SK-N-SH (cell line): ENCODE results near the gene CXCL1. TPM values are rescaled to one million over a fixed set of nuclear protein-coding genes. Genes with fewer than 3 reads are reported as not detected.

Experiments used
- CTCF ChIA-PET: fragments of 300-600, 350-600 bp; formaldehyde crosslinking; extraction: SDS; loops from one replicate; lab custom pipeline; 2021; lab: Yijun Ruan, JAX
- POLR2A ChIA-PET: fragments of 350-600 bp; sonication (Branson Sonifier 250); formaldehyde crosslinking; extraction: SDS; loops from one replicate; lab custom pipeline; 2020; ENCODE audit warnings: antibody characterized with exemption, inconsistent platforms; lab: Yijun Ruan, JAX
- DNase-seq: peaks from one replicate; pipeline ENCODE4 v3.0.0; 2012
- H2AFZ ChIP-seq: fragments of 200-600 bp; sonication (generic); 2 replicates; pipeline ENCODE4 v1.8.1; 2016; ENCODE audit warnings: antibody characterized with exemption, mild to moderate bottlenecking, low read depth
- H3F3A ChIP-seq: fragments of 200-600 bp; sonication (generic); replicated peaks from 2 replicates; pipeline ENCODE3; 2016; ENCODE audit warnings: antibody characterized with exemption, mild to moderate bottlenecking; ENCODE audit not compliant: insufficient read depth
- H3K27ac ChIP-seq, 2 experiments: fragments of 200-500 bp in 1 of 2; fragments of 200-600 bp in 1 of 2; sonication (Bioruptor generic) in 1 of 2; sonication (generic), shearing (Covaris generic) in 1 of 2; 2 replicates each; pipeline versions ENCODE4 v1.5.1 to v1.6.1; 2014 to 2016; ENCODE audit warnings: low read depth in 2 of 2, inconsistent platforms in 1 of 2, low read length in 1 of 2, mild to moderate bottlenecking in 1 of 2, mixed read lengths in 1 of 2
- H3K27me3 ChIP-seq: fragments of 200-600 bp; sonication (generic), shearing (Covaris generic); 2 replicates; pipeline ENCODE4 v1.6.1; 2016; ENCODE audit warnings: mixed run types; ENCODE audit not compliant: insufficient read depth
- H3K36me3 ChIP-seq, 2 experiments: fragments of 200-500 bp in 1 of 2; fragments of 200-600 bp in 1 of 2; sonication (Bioruptor generic) in 1 of 2; sonication (generic) in 1 of 2; replicated peaks in 1 of 2; 2 replicates each; pipeline versions ENCODE3 to v1.5.1; 2014 to 2016; ENCODE audit warnings: low read length in 1 of 2, mild to moderate bottlenecking in 1 of 2; ENCODE audit not compliant: insufficient read depth in 2 of 2, control insufficient read depth in 1 of 2
- H3K4me1 ChIP-seq, 2 experiments: fragments of 200-500 bp in 1 of 2; fragments of 200-600 bp in 1 of 2; sonication (Bioruptor generic) in 1 of 2; sonication (generic), shearing (Covaris generic) in 1 of 2; 2 replicates each; pipeline versions ENCODE4 v1.5.1 to v1.6.1; 2014 to 2016; ENCODE audit warnings: low read depth in 1 of 2, low read length in 1 of 2, mixed run types in 1 of 2; ENCODE audit not compliant: insufficient read depth in 2 of 2, control insufficient read depth in 1 of 2
- H3K4me2 ChIP-seq: fragments of 200-600 bp; sonication (generic), shearing (Covaris generic); 2 replicates; pipeline ENCODE4 v1.6.1; 2017; ENCODE audit warnings: mixed run types
- H3K4me3 ChIP-seq, 2 experiments: fragments of 200-500 bp in 1 of 2; fragments of 200-600 bp in 1 of 2; sonication (Bioruptor generic) in 1 of 2; sonication (generic), shearing (Covaris generic) in 1 of 2; 2 replicates each; pipeline versions ENCODE4 v1.5.1 to v1.8.1; 2014 to 2016; ENCODE audit warnings: low read depth in 2 of 2, inconsistent platforms in 1 of 2, low read length in 1 of 2, mild to moderate bottlenecking in 1 of 2, mixed read lengths in 1 of 2, moderate library complexity in 1 of 2
- H3K79me2 ChIP-seq: fragments of 200-600 bp; sonication (generic); 2 replicates; pipeline ENCODE4 v1.8.1; 2017; ENCODE audit warnings: mild to moderate bottlenecking; ENCODE audit not compliant: insufficient read depth
- H3K9ac ChIP-seq: fragments of 200-600 bp; sonication (generic); 2 replicates; pipeline ENCODE4 v1.6.1; 2017; ENCODE audit warnings: mixed run types
- H3K9me2 ChIP-seq: fragments of 200-600 bp; sonication (generic); 2 replicates; pipeline ENCODE4 v1.6.1; 2017; ENCODE audit warnings: mixed run types
- H3K9me3 ChIP-seq: fragments of 200-600 bp; sonication (generic); 2 replicates; pipeline ENCODE4 v1.6.1; 2017; ENCODE audit warnings: mixed run types, mild to moderate bottlenecking, moderate library complexity
- H4K20me1 ChIP-seq: fragments of 200-600 bp; sonication (generic); 2 replicates; pipeline ENCODE4 v1.6.1; 2017; ENCODE audit warnings: mild to moderate bottlenecking, mixed run types; ENCODE audit not compliant: insufficient read depth
- EP300 ChIP-seq, 2 experiments: IDR thresholded peaks; 2 replicates each; pipeline versions ENCODE4 v1.4.0 to v1.6.1; 2012; ENCODE audit warnings: borderline replicate concordance in 1 of 2, low read depth in 1 of 2, low read length in 1 of 2
- EZH2phosphoT487 ChIP-seq: fragments of 200-600 bp; sonication (generic); IDR thresholded peaks from 2 replicates; pipeline ENCODE4 v1.6.1; 2017; ENCODE audit warnings: low read depth, mixed run types, mild to moderate bottlenecking, antibody characterized with exemption, moderate library complexity, borderline replicate concordance
- FOXJ3 ChIP-seq: sonication (generic); formaldehyde crosslinking; IDR thresholded peaks from 2 replicates; pipeline ENCODE4 v1.5.1; 2020; ENCODE audit warnings: mild to moderate bottlenecking, missing genetic modification reagents
- JUND ChIP-seq: IDR thresholded peaks from 2 replicates; pipeline ENCODE4 v1.4.0; 2012
- MEF2A ChIP-seq: IDR thresholded peaks from 2 replicates; pipeline ENCODE4 v1.4.0; 2012; ENCODE audit warnings: low read depth, borderline replicate concordance
- MXI1 ChIP-seq: IDR thresholded peaks from 2 replicates; pipeline ENCODE4 v1.6.1; 2012; ENCODE audit warnings: mild to moderate bottlenecking, low read depth, low read length, improper control_type of control experiment
- RCOR1 ChIP-seq: fragments of 150-350 bp; IDR thresholded peaks from 2 replicates; pipeline ENCODE4 v1.6.1; 2017; ENCODE audit warnings: antibody characterized with exemption, low read length
- SIN3A ChIP-seq: IDR thresholded peaks from 2 replicates; pipeline ENCODE4 v1.6.1; 2012; ENCODE audit warnings: low read depth, mild to moderate bottlenecking, low read length, moderate library complexity, borderline replicate concordance
- YY1 ChIP-seq: IDR thresholded peaks from 2 replicates; pipeline ENCODE4 v1.4.0; 2012; ENCODE audit warnings: low read depth, mild to moderate bottlenecking
- WGBS: methylation state at CpG from one replicate; pipeline ENCODE4 v1.1.6; 2017; ENCODE audit warnings: low lambda C conversion rate; 5-methylcytosine and 5-hydroxymethylcytosine counted together
- polyA plus RNA-seq, 3 experiments: library from polyadenylated mRNA; depleted of rRNA; stranded (reverse); fragments of >200 nt; gene quantifications; 2 replicates each; pipeline ENCODE4 v1.2.3, GENCODE V29; 2012
- TF ChIP-seq, protein P1 (sequence below): fragments of 150-350 bp; IDR thresholded peaks from 2 replicates; pipeline ENCODE4 v1.6.1; 2017; ENCODE audit warnings: antibody characterized with exemption, low read length, low read depth, borderline replicate concordance
- TF ChIP-seq, protein P2 (sequence below): IDR thresholded peaks from 2 replicates; pipeline ENCODE4 v1.4.0; 2012; ENCODE audit warnings: low read depth

The CXCL1 gene
- 0.06 and 0.12 TPM in 2 replicates for polyA plus RNA-seq (2012; rRNA removed)
- 0.12 and 0.18 TPM in 2 replicates for polyA plus RNA-seq (2012; cell fraction: cytosol; rRNA removed)
- polyA plus RNA-seq (2012; cell fraction: nucleus; rRNA removed), result 0.20 TPM in 1 of 2 replicates, not detected in the other

DNA sequence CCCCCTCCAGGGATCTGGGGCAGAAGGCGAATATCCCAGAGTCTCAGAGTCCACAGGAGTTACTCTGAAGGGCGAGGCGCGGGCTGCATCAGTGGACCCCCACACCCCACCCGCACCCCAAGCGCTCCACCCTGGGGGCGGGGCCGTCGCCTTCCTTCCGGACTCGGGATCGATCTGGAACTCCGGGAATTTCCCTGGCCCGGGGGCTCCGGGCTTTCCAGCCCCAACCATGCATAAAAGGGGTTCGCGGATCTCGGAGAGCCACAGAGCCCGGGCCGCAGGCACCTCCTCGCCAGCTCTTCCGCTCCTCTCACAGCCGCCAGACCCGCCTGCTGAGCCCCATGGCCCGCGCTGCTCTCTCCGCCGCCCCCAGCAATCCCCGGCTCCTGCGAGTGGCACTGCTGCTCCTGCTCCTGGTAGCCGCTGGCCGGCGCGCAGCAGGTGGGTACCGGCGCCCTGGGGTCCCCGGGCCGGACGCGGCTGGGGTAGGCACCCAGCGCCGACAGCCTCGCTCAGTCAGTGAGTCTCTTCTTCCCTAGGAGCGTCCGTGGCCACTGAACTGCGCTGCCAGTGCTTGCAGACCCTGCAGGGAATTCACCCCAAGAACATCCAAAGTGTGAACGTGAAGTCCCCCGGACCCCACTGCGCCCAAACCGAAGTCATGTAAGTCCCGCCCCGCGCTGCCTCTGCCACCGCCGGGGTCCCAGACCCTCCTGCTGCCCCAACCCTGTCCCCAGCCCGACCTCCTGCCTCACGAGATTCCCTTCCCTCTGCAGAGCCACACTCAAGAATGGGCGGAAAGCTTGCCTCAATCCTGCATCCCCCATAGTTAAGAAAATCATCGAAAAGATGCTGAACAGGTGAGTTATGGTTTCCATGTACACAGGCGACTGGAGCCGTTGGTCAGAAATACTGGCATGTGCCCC is at the start of gene CXCL1:
Gene CXCL1 (plus strand): TSS at position 264 of the 926 bp plus-strand sequence. CDS start 78 bp downstream, at position 342.
- peak within 1 kb of the TSS; percentile 69 for H3K4me2 ChIP-seq
- no peaks in the 10 kb centered on the region for H3F3A ChIP-seq
- CTCF ChIA-PET, result no interaction called here
- no peaks in the 10 kb centered on the region for H3K4me1 ChIP-seq
- H3K27ac ChIP-seq, result no peak within 1 kb of the TSS
- peak within 1 kb of the TSS; percentile 32 to 47; a peak in 3 of 4 replicates for H3K4me3 ChIP-seq
- no peaks in the 10 kb centered on the region for H3K9me3 ChIP-seq
- H3K9ac ChIP-seq, result no peak within 1 kb of the TSS
- TF ChIP-seq EZH2phosphoT487, result peak; percentile 56; the same call in 1 of the 2 replicates
- TF ChIP-seq, protein P1, sequence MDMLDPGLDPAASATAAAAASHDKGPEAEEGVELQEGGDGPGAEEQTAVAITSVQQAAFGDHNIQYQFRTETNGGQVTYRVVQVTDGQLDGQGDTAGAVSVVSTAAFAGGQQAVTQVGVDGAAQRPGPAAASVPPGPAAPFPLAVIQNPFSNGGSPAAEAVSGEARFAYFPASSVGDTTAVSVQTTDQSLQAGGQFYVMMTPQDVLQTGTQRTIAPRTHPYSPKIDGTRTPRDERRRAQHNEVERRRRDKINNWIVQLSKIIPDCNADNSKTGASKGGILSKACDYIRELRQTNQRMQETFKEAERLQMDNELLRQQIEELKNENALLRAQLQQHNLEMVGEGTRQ, result no peak
- H4K20me1 ChIP-seq, result no peaks in the 10 kb centered on the region
- POLR2A ChIA-PET, result no interaction called here
- H3K27me3 ChIP-seq, result peaks cover 44% of the 10 kb centered on the region
- no peak within 1 kb of the TSS; the same call in 1 of the 2 replicates for H2AFZ ChIP-seq
- no peaks in the 10 kb centered on the region for H3K79me2 ChIP-seq
- H3K36me3 ChIP-seq, result no peaks in the 10 kb centered on the region
- WGBS, result 7% methylated on average over 4 of the region's 61 CpGs
- H3K9me2 ChIP-seq, result no peaks in the 10 kb centered on the region
- DNase-seq, result peak; percentile 7

DNA sequence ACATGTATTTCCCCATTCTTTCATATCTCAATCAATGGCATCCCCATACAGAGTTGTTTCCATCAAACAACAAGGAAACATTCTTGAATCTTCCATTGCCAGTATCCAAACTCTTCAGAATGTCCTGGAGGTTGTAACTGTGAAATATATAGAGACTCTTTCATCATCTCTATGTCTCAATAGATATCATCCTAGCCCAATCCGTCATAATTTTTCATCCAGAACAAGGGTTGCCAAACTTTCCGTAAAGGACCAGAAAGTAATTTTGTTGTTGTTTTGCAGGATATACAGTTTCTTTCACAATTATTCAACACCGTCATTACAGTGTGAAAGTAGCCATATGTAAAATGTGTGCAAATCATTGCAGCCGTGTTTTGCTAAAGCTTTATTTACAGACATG is 47.9 kb upstream of the CXCL1 start:
- no peak overlapping the region for H3K27ac ChIP-seq
- H3K9me3 ChIP-seq, result no peaks in the 10 kb centered on the region
- no peak overlapping the region for H3K4me2 ChIP-seq
- no peak for TF ChIP-seq MEF2A
- TF ChIP-seq SIN3A, result no peak
- no peak for TF ChIP-seq FOXJ3 (CRISPR knock-in tag)
- TF ChIP-seq RCOR1, result no peak
- no peak for TF ChIP-seq JUND
- TF ChIP-seq, protein P2, sequence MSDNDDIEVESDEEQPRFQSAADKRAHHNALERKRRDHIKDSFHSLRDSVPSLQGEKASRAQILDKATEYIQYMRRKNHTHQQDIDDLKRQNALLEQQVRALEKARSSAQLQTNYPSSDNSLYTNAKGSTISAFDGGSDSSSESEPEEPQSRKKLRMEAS, result no peak
- TF ChIP-seq EP300 (IDR thresholded peaks at IDR 0.05; ENCODE audit: borderline replicate concordance in 1 of 2, low read depth in 1 of 2, low read length in 1 of 2), result no peak
- TF ChIP-seq MXI1, result no peak
- no peak for TF ChIP-seq YY1
- H3K36me3 ChIP-seq, result no peaks in the 10 kb centered on the region
- no peak overlapping the region for H3K4me3 ChIP-seq
- POLR2A ChIA-PET, result no interaction called here
- H4K20me1 ChIP-seq, result no peaks in the 10 kb centered on the region
- H3K9ac ChIP-seq, result no peak overlapping the region
- DNase-seq, result no peak
- CTCF ChIA-PET, result no interaction called here
- H3K9me2 ChIP-seq, result no peaks in the 10 kb centered on the region
- no peaks in the 10 kb centered on the region for H3K79me2 ChIP-seq
- H2AFZ ChIP-seq, result no peak overlapping the region
- H3F3A ChIP-seq, result no peaks in the 10 kb centered on the region
- H3K27me3 ChIP-seq, result no peaks in the 10 kb centered on the region
- H3K4me1 ChIP-seq, result 0 out of 4 replicates have a peak, but pooled peaks cover 0 to 4% of the 10 kb centered on the region in 2 experiments
- WGBS, result 11% methylated on average over 4 of the region's 4 CpGs
